ENCODE measurements around the gene ADARB1.

Gene ADARB1

GRCh38 chr21:45234965-45235364 lies 160.6 kb downstream of the ADARB1 start:
- no peak for DNase-seq

GRCh38 chr21:45235488-45235887 lies 161.1 kb downstream of the ADARB1 start:
- DNase-seq, result no peak

- peak; percentile 20 to 36 for DNase-seq
Observed at GRCh38 chr21:45236481-45236880, 162.1 kb downstream of the ADARB1 start.

GRCh38 chr21:45237401-45237800 lies 163.0 kb downstream of the ADARB1 start:
- DNase-seq, result no peak

- DNase-seq, result no peak
Observed at GRCh38 chr21:45241357-45241756, 167.0 kb downstream of the ADARB1 start.

- no peak for DNase-seq
Observed at GRCh38 chr21:45243603-45244002, 169.2 kb downstream of the ADARB1 start.

- no peak for DNase-seq
Observed at GRCh38 chr21:45244799-45245340, 170.5 kb downstream of the ADARB1 start.

- DNase-seq, result no peak
Observed at GRCh38 chr21:45246386-45247320, 172.3 kb downstream of the ADARB1 start.

GRCh38 chr21:45248301-45248892 lies 174.0 kb downstream of the ADARB1 start:
- DNase-seq, result no peak

- no peak for DNase-seq
Observed at GRCh38 chr21:45248893-45249381, 174.6 kb downstream of the ADARB1 start.

- DNase-seq, result no peak
Observed at GRCh38 chr21:45249626-45250025, 175.2 kb downstream of the ADARB1 start.

GRCh38 chr21:45250272-45250671 lies 175.9 kb downstream of the ADARB1 start:
- DNase-seq, result no peak

GRCh38 chr21:45250914-45251634 lies 176.7 kb downstream of the ADARB1 start:
- DNase-seq, result no peak

- DNase-seq, result no peak
Observed at GRCh38 chr21:45251635-45252447, 177.5 kb downstream of the ADARB1 start.

GRCh38 chr21:45252448-45252925 lies 178.1 kb downstream of the ADARB1 start:
- no peak for DNase-seq

- no peak for DNase-seq
Observed at GRCh38 chr21:45253180-45253579, 178.8 kb downstream of the ADARB1 start.

- DNase-seq, result no peak
Observed at GRCh38 chr21:45253633-45254459, 179.5 kb downstream of the ADARB1 start.

GRCh38 chr21:45254460-45254930 lies 180.1 kb downstream of the ADARB1 start:
- no peak for DNase-seq

- no peak for DNase-seq
Observed at GRCh38 chr21:45255381-45256020, 181.1 kb downstream of the ADARB1 start.

Measured in inflammatory macrophage treated with lipopolysaccharide for 1 hour (primary cell).